Measurements from ENCODE around the gene MYL10. TPM values are rescaled to one million over a fixed set of nuclear protein-coding genes. Genes with fewer than 3 reads are reported as not detected.

Gene MYL10
- total RNA-seq, 8 experiments from 2014 or later: not detected

DNA sequence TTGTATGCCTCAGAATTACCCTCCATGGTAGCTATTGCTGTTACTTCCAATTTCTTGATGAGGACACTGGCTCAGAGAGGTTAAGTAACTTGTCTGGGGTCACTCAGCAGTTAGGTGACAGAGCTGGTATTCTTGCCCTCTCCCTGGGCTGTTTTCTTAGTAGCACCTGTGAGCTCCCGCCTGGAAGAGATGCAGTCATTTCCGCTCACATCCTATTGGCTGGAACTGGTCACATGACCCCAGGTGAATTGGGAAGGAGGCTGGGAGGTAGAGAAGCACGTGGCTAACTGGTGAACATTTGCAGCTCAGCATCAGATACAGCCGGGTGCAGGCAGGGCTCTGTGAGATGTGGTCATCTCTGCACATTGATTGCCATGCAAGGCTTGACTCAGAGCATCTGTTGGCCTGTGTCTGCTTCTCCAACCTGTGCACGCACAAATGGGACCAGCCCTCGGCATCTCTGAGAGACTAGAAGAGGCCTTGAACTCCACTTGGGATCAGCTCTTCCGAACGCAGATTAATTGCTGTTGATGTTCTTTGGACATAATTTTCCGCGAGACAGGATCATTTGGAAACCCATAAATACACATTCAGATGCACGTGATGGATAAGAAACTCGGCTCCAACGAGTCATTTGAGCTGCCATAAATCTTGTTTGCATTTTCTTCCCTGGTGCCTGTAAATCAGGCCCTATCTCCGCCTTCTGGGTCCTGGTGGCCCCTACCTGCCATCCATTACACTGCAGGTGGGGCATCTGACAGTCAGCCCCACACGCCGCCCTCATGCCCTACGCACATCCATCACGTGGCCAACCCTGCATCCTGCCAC is 42.8 kb downstream of the MYL10 start:
- ATAC-seq (replicated peaks in 6 of 8): peak in 5 of 8 experiments; percentile 97 to 99 (median 98)
- in situ Hi-C loops (cut with MboI; ENCODE audit: low pct_unique_long_range_greater_than_20kb in 2 of 9, low sequenced_read_pairs in 9 of 9, unreplicated experiment in 9 of 9): no loop called here
- Histone ChIP-seq H3K4me1 (replicated peaks in 1 of 2) (peaks cover 11 to 18% of the 10 kb centered on the region in 2 donors), H3K4me3 (no peak overlapping the region), H3K27ac (peak overlapping the region in 1 of 2 donors; percentile 12)
- 14 to 67% (median 43%) methylated on average over 3 to 11 of the region's 18 CpGs; no CpG with 5 or more reads in 1 of the 10 experiments for WGBS, 10 experiments

DNA sequence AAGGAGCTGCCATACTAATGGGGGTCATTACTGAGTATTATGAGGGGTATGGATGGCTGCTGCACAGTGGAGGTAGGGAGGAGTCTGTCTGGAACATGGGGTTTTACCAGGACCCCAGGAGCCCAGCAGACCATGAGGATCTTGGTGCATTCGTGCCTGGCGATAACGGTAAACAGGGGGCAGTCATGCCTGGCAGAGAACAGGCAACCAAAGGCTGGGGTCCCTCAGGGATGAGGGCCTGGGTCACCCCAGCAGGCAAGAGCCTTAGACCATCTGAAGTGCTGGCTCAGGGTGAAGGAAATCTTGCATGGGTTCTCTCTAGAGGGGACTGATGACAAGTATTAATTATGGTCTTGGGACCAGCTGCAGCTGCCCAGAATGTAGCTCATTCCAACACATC is 46.1 kb downstream of the MYL10 start:
- ATAC-seq (replicated peaks in 6 of 8): no peak
- in situ Hi-C loops (cut with MboI; ENCODE audit: low pct_unique_long_range_greater_than_20kb in 2 of 9, low sequenced_read_pairs in 9 of 9, unreplicated experiment in 9 of 9): no loop called here
- WGBS, 10 experiments: 93 to 100% (median 98%) methylated on average over 3 of the region's 3 CpGs; no CpG with 5 or more reads in 6 of the 10 experiments

GRCh38 chr7:101581891-101582290 is 47.2 kb downstream of the MYL10 start:
- 10 to 84% (median 63%) methylated on average over 1 to 6 of the region's 10 CpGs; no CpG with 5 or more reads in 4 of the 10 experiments for WGBS, 10 experiments
- in situ Hi-C loops (cut with MboI; ENCODE audit: low pct_unique_long_range_greater_than_20kb in 2 of 9, low sequenced_read_pairs in 9 of 9, unreplicated experiment in 9 of 9): no loop called here
- Histone ChIP-seq H3K27ac (no peak overlapping the region), H3K4me1 (replicated peaks in 1 of 2) (peaks cover 6 to 13% of the 10 kb centered on the region in 2 donors), H3K4me3 (no peak overlapping the region)
- no peak for ATAC-seq (replicated peaks in 6 of 8)

More for the DNA sequence above, 46.1 kb downstream of the MYL10 start:
- Histone ChIP-seq H3K27ac (no peak overlapping the region), H3K4me3 (no peak overlapping the region), H3K4me1 (replicated peaks in 1 of 2) (peaks cover 11 to 18% of the 10 kb centered on the region in 2 donors)

DNA sequence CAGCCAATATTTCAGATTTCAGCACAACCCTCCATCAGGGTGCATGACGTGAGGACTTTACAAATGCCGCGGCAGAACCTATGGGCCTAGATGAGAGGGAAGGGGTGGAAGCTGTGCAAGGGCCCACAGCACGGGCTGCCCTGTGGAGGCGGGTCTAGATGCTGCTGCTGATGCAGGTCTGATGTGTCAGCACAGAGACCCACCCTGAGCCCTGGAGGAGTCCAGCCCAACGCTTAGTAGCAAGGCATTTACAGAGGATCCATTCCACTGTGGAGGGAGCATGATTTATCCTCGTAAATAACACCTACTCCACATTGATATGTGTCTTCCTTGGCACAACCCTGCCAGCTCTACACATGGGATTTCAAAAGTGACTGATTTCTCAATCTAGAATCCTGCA is 48.5 kb downstream of the MYL10 start:
- no peak overlapping the region for H3K4me3 ChIP-seq
- WGBS, 10 experiments: 20 to 100% (median 86%) methylated on average over 1 to 4 of the region's 7 CpGs; no CpG with 5 or more reads in 1 of the 10 experiments
- ATAC-seq (replicated peaks in 6 of 8): no peak

GRCh38 chr7:101578552-101578951 is 50.5 kb downstream of the MYL10 start:
- Histone ChIP-seq H3K4me1 (replicated peaks in 1 of 2) (peaks cover 0 to 2% of the 10 kb centered on the region in 2 donors), H3K27ac (no peak overlapping the region), H3K4me3 (no peak overlapping the region)
- 50 to 80% (median 75%) methylated on average over 1 of the region's 1 CpG; no CpG with 5 or more reads in 7 of the 10 experiments for WGBS, 10 experiments
- ATAC-seq (replicated peaks in 6 of 8): peak in 3 of 8 experiments; percentile 36 to 94 (median 92)
- in situ Hi-C loops (cut with MboI; ENCODE audit: low pct_unique_long_range_greater_than_20kb in 2 of 9, low sequenced_read_pairs in 9 of 9, unreplicated experiment in 9 of 9): no loop called here

More for the DNA sequence above, 48.5 kb downstream of the MYL10 start:
- in situ Hi-C loops (cut with MboI; ENCODE audit: low pct_unique_long_range_greater_than_20kb in 2 of 9, low sequenced_read_pairs in 9 of 9, unreplicated experiment in 9 of 9): no loop called here
- no peak overlapping the region for H3K27ac ChIP-seq
- peaks cover 0 to 2% of the 10 kb centered on the region in 2 donors for H3K4me1 ChIP-seq (replicated peaks in 1 of 2)

DNA sequence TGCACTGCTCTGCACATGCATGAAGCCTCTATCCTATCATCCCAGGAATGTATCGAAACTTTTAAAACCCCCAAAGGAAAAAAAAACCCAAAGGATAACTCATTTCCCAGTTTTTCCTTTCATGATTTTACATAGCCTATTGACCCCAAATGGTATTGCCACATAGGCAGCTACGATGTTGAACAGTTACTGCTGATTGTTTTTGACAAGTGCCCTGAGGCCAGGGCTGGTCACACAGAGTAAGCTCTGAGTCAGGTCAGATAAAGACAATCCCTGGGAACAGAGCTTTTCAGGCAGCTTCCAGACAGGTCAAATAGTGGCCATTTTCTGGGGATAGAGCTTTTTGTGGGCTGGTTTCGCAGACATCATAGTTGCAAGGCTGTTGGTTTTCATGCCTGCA is 52.1 kb downstream of the MYL10 start:
- H3K4me1 ChIP-seq (replicated peaks in 1 of 2): peaks cover 0 to 2% of the 10 kb centered on the region in 2 donors
- no peak overlapping the region for H3K27ac ChIP-seq
- 50 to 100% (median 96%) methylated on average over 1 to 3 of the region's 3 CpGs; no CpG with 5 or more reads in 2 of the 10 experiments for WGBS, 10 experiments
- no peak for ATAC-seq (replicated peaks in 6 of 8)
- in situ Hi-C loops (cut with MboI; ENCODE audit: low pct_unique_long_range_greater_than_20kb in 2 of 9, low sequenced_read_pairs in 9 of 9, unreplicated experiment in 9 of 9): no loop called here
- H3K4me3 ChIP-seq: no peak overlapping the region

- Histone ChIP-seq H3K27ac (no peak overlapping the region), H3K4me1 (replicated peaks in 1 of 2) (peaks cover 0 to 2% of the 10 kb centered on the region in 2 donors), H3K4me3 (no peak overlapping the region)
- in situ Hi-C loops (cut with MboI; ENCODE audit: low pct_unique_long_range_greater_than_20kb in 2 of 9, low sequenced_read_pairs in 9 of 9, unreplicated experiment in 9 of 9): no loop called here
- ATAC-seq (replicated peaks in 6 of 8): no peak
These were observed 53.4 kb downstream of the MYL10 start for GRCh38 chr7:101575721-101576120.

- 0 to 83% (median 27%) methylated on average over 1 to 2 of the region's 2 CpGs; no CpG with 5 or more reads in 2 of the 10 experiments for WGBS, 10 experiments
- Histone ChIP-seq H3K27ac (no peak overlapping the region), H3K4me3 (no peak overlapping the region), H3K4me1 (replicated peaks in 1 of 2) (peaks cover 0 to 2% of the 10 kb centered on the region in 2 donors)
- in situ Hi-C loops (cut with MboI; ENCODE audit: low pct_unique_long_range_greater_than_20kb in 2 of 9, low sequenced_read_pairs in 9 of 9, unreplicated experiment in 9 of 9): no loop called here
- ATAC-seq (replicated peaks in 6 of 8): no peak
These were observed 53.9 kb downstream of the MYL10 start for GRCh38 chr7:101575168-101575567.

DNA sequence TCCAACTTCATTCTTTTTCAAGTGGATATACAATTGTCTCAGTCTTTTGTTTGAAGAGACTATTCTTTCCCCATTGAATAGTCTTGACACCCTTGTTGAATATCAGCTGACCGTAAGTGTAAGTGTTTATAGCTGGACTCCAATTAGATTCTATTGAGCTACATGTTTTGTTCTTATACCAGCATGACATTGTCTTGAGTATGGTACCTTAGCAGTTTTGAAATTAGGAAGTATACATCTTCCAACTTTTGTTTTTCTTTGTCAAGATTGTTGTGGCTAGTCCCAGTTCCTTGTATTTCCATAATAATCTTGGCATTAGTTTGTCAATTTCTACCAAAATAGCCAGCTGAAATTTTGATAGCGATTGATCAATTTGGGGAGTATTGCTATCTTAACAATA is 56.9 kb downstream of the MYL10 start:
- Histone ChIP-seq H3K27ac (no peak overlapping the region), H3K4me3 (no peak overlapping the region), H3K4me1 (replicated peaks in 1 of 2) (peaks cover 0 to 2% of the 10 kb centered on the region in 2 donors)
- whole genome bisulfite sequencing, 10 experiments: 65 to 100% (median 79%) methylated on average over 1 to 2 of the region's 2 CpGs; no CpG with 5 or more reads in 1 of the 10 experiments
- in situ Hi-C loops (cut with MboI; ENCODE audit: low pct_unique_long_range_greater_than_20kb in 2 of 9, low sequenced_read_pairs in 9 of 9, unreplicated experiment in 9 of 9): loop anchor here in 1 of 9 experiments (25.0 kb wide), 1 partner anchor 665 kb away; no protein-coding TSS in a partner anchor
- no peak for ATAC-seq (replicated peaks in 6 of 8)

DNA sequence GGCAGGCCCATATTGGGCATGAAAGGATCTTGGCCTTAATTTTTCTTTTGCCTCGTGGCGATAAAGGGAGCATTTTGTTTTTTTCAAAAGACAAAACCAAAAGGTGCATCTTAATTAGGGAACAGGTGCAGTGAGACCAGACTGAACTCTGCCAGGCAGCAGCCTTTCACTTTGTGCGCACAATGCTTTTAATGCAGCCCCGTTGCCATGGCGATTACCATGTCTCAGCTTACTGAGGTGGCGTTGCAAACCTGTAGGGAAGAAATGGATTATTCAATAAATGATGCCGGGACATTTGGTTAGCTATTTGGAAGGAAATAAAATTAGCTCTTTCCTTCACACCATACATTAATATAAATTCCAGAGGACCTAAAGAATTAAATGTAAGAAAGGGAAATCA is 61.9 kb downstream of the MYL10 start:
- Histone ChIP-seq H3K4me3 (no peak overlapping the region), H3K27ac (no peak overlapping the region), H3K4me1 (replicated peaks in 1 of 2) (no peaks in the 10 kb centered on the region)
- 53 to 93% (median 77%) methylated on average over 1 to 7 of the region's 7 CpGs for WGBS, 10 experiments
- in situ Hi-C loops (cut with MboI; ENCODE audit: low pct_unique_long_range_greater_than_20kb in 2 of 9, low sequenced_read_pairs in 9 of 9, unreplicated experiment in 9 of 9): loop anchor here in 1 of 9 experiments (25.0 kb wide), 1 partner anchor 670 kb away; no protein-coding TSS in a partner anchor
- ATAC-seq (replicated peaks in 6 of 8): peak in 5 of 8 experiments; percentile 35 to 50 (median 41)

DNA sequence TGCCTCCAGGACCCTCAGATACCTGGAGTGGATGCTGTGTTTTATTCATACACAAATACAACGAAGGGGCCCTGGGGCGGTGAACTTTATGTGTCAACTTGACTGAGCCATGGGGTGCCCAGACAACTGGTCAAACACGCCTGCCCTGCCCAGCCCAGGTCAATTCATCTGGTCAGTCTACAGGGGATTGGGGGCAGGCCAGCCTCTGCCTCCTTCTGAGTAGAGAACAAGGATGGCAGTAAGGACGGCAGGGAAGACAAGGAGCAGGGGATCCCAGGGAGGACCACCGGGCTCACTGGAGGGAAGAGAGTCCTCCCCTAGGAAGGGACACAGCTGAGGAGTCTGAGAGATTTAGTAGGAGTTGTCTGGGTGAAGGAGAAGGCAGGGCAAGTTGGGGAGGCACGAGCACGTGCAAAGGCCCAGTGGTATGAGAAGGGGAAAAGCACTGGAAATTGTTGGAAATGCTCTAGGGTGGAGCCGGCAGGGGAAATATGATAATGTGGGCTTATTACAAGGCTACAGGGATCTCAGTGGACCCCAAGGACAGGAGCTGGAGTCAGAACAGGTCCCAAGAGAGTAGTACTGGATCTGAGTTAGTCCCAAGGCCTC is 63.4 kb downstream of the MYL10 start:
- Histone ChIP-seq H3K4me1 (replicated peaks in 1 of 2) (no peaks in the 10 kb centered on the region), H3K27ac (no peak overlapping the region), H3K4me3 (no peak overlapping the region)
- in situ Hi-C loops (cut with MboI; ENCODE audit: low pct_unique_long_range_greater_than_20kb in 2 of 9, low sequenced_read_pairs in 9 of 9, unreplicated experiment in 9 of 9): loop anchor here in 1 of 9 experiments (25.0 kb wide), 1 partner anchor 672 kb away; no protein-coding TSS in a partner anchor
- no peak for ATAC-seq (replicated peaks in 6 of 8)
- WGBS, 10 experiments: 50 to 100% (median 86%) methylated on average over 1 to 5 of the region's 8 CpGs; no CpG with 5 or more reads in 2 of the 10 experiments

DNA sequence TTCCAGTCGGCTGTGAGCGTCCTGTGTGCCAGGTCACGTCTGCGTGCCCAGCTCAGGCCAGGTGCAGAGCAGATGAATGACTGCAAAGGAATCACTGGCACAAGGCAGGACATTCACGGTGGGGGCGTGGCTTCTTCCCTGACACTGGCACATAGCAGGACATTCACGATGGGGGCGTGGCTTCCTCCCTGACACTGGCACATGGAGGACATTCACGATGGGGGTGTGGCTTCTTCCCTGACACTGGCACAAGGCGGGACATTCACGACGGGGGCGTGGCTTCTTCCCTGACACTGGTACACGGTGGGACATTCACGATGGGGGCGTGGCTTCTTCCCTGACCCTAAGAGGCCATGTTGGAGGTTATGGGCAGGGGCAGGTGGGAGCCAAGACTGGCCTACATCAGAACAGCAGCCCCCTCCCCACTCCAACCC is 64.3 kb downstream of the MYL10 start:
- Histone ChIP-seq H3K4me3 (no peak overlapping the region), H3K4me1 (replicated peaks in 1 of 2) (no peaks in the 10 kb centered on the region), H3K27ac (no peak overlapping the region)
- 34 to 68% (median 49%) methylated on average over 4 to 8 of the region's 16 CpGs; no CpG with 5 or more reads in 6 of the 10 experiments for WGBS, 10 experiments
- in situ Hi-C loops (cut with MboI; ENCODE audit: low pct_unique_long_range_greater_than_20kb in 2 of 9, low sequenced_read_pairs in 9 of 9, unreplicated experiment in 9 of 9): loop anchor here in 1 of 9 experiments (25.0 kb wide), 1 partner anchor 673 kb away; no protein-coding TSS in a partner anchor
- ATAC-seq (replicated peaks in 6 of 8): peak in 6 of 8 experiments; percentile 50 to 82 (median 74)

Data from motor neuron (in vitro differentiated cells).